Lower lobe of right lung (tissue), 2 donors: ENCODE results near the gene GABRR1. TPM values are rescaled to one million over a fixed set of nuclear protein-coding genes. Genes with fewer than 3 reads are reported as not detected.

Source experiments
- ATAC-seq, 2 donors: fragments of 200-7000 bp; cut with Tn5 transposase; one replicate each; pipeline ENCODE4 v1.9.1; 2020 to 2022; ENCODE audit warnings: mild to moderate bottlenecking in 2 of 2, moderate library complexity in 2 of 2
- DNase-seq: peaks from one replicate; pipeline ENCODE4 v3.0.0-alpha.2; 2020
- H3K27ac ChIP-seq: fragments of 200-600 bp; one replicate; pipeline ENCODE4 v1.8.0; 2022
- H3K27me3 ChIP-seq: fragments of 200-600 bp; one replicate; pipeline ENCODE4 v1.8.0; 2022; ENCODE audit warnings: low read depth
- H3K36me3 ChIP-seq: fragments of 200-600 bp; one replicate; pipeline ENCODE4 v1.8.0; 2022; ENCODE audit warnings: mild to moderate bottlenecking
- H3K4me1 ChIP-seq: fragments of 200-600 bp; one replicate; pipeline ENCODE4 v1.8.0; 2022
- H3K4me3 ChIP-seq: fragments of 200-600 bp; one replicate; pipeline ENCODE4 v1.8.0; 2022; ENCODE audit warnings: mild to moderate bottlenecking
- H3K9me3 ChIP-seq: fragments of 200-600 bp; one replicate; pipeline ENCODE4 v1.8.0; 2022
- intact Hi-C: fragments of 100-400 bp; cut with DNase I; formaldehyde crosslinking; loops from one replicate; pipeline ENCODE4 v1.11.0; 2022
- total RNA-seq: library from RNA; stranded (reverse); fragmentation: NEBNext Ultra II Directional; extraction: Animal tissue kit (Norgen Biotek cat#: 25700); gene quantifications from one replicate; pipeline ENCODE4 v1.2.1, GENCODE V29; 2021
- TF ChIP-seq, protein P1 (sequence below): fragments of 200-600 bp; IDR thresholded peaks from one replicate; pipeline ENCODE4 v1.8.0; 2022; ENCODE audit warnings: antibody characterized with exemption, mild to moderate bottlenecking
- donor health status: DM: no; HTN: yes; CAD: no; lungs with severe emphysema.

Gene GABRR1
- total RNA-seq, 1 donor from 2014 or later: not detected

- DNase-seq: no peak
- TF ChIP-seq, protein P1, sequence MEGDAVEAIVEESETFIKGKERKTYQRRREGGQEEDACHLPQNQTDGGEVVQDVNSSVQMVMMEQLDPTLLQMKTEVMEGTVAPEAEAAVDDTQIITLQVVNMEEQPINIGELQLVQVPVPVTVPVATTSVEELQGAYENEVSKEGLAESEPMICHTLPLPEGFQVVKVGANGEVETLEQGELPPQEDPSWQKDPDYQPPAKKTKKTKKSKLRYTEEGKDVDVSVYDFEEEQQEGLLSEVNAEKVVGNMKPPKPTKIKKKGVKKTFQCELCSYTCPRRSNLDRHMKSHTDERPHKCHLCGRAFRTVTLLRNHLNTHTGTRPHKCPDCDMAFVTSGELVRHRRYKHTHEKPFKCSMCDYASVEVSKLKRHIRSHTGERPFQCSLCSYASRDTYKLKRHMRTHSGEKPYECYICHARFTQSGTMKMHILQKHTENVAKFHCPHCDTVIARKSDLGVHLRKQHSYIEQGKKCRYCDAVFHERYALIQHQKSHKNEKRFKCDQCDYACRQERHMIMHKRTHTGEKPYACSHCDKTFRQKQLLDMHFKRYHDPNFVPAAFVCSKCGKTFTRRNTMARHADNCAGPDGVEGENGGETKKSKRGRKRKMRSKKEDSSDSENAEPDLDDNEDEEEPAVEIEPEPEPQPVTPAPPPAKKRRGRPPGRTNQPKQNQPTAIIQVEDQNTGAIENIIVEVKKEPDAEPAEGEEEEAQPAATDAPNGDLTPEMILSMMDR: no peak
- ATAC-seq: no peak
- no peak overlapping the region for H3K4me3 ChIP-seq
- no peaks in the 10 kb centered on the region for H3K9me3 ChIP-seq
- no peaks in the 10 kb centered on the region for H3K4me1 ChIP-seq
- H3K27me3 ChIP-seq: no peaks in the 10 kb centered on the region
- no peaks in the 10 kb centered on the region for H3K36me3 ChIP-seq
- no peak overlapping the region for H3K27ac ChIP-seq
- intact Hi-C loops: no loop called here
These were observed 747 bp downstream of the GABRR1 start for GRCh38 chr6:89216411-89216810.

DNA sequence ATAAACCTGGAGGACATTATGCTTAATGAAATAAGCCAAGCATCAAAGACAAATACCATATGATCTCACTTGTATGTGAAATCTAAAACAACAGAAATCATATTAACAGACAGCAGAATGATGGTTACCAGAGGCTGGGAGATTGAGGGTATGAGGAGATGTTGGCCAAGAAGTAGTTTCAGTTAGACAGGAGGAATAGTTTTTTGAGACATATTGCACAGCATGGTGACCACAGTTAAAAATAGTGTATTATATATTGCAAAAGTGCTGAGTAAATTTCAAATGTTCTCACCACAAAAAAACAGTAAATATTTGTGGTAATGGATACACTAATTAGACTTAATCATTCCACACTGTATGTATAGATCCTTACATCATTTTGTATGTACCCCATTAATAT lies 1.8 kb downstream of the GABRR1 start:
- Histone ChIP-seq H3K9me3 (no peaks in the 10 kb centered on the region), H3K36me3 (no peaks in the 10 kb centered on the region), H3K27me3 (no peaks in the 10 kb centered on the region), H3K4me3 (no peak overlapping the region), H3K4me1 (no peaks in the 10 kb centered on the region), H3K27ac (no peak overlapping the region)
- ATAC-seq (no peak), DNase-seq (no peak)
- intact Hi-C loops: no loop called here
- TF ChIP-seq, protein P1: no peak

DNA sequence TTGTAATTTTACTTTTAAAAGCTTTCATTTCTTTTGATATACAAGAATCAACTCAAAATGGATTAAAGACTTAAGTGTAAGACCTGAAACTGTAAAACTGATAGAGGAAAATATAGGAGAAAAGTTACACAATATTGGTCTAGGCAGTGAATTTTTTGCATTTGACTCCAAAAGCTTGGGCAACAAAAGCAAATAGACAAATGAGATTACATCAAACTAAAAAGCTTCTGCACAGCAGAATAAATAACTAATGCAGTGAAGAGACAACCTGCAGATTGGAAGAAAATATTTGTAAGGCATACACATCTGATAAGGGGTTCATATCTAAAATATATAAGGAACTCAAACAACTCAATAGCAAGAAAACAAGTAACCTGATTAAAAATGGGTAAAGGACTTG lies 3.0 kb downstream of the GABRR1 start:
- intact Hi-C loops: no loop called here
- H3K9me3 ChIP-seq: no peaks in the 10 kb centered on the region
- TF ChIP-seq, protein P1: no peak
- ATAC-seq (no peak), DNase-seq (no peak)
- no peaks in the 10 kb centered on the region for H3K36me3 ChIP-seq
- no peaks in the 10 kb centered on the region for H3K4me1 ChIP-seq
- no peak overlapping the region for H3K27ac ChIP-seq
- no peaks in the 10 kb centered on the region for H3K27me3 ChIP-seq
- H3K4me3 ChIP-seq: no peak overlapping the region

GRCh38 chr6:89212472-89212871 lies 4.7 kb downstream of the GABRR1 start:
- no peak for ATAC-seq
- intact Hi-C loops: no loop called here

GRCh38 chr6:89209457-89209856 lies 7.7 kb downstream of the GABRR1 start:
- intact Hi-C loops: no loop called here
- Histone ChIP-seq H3K36me3 (no peaks in the 10 kb centered on the region), H3K9me3 (no peaks in the 10 kb centered on the region), H3K27ac (no peak overlapping the region), H3K4me3 (no peak overlapping the region), H3K4me1 (no peaks in the 10 kb centered on the region), H3K27me3 (no peaks in the 10 kb centered on the region)
- DNase-seq: no peak
- TF ChIP-seq, protein P1: no peak
- no peak for ATAC-seq

More at GRCh38 chr6:89212472-89212871, 4.7 kb downstream of the GABRR1 start:
- TF ChIP-seq, protein P1: no peak
- Histone ChIP-seq H3K27me3 (no peaks in the 10 kb centered on the region), H3K27ac (no peak overlapping the region), H3K4me1 (no peaks in the 10 kb centered on the region), H3K4me3 (no peak overlapping the region), H3K9me3 (no peaks in the 10 kb centered on the region), H3K36me3 (no peaks in the 10 kb centered on the region)
- DNase-seq: no peak

DNA sequence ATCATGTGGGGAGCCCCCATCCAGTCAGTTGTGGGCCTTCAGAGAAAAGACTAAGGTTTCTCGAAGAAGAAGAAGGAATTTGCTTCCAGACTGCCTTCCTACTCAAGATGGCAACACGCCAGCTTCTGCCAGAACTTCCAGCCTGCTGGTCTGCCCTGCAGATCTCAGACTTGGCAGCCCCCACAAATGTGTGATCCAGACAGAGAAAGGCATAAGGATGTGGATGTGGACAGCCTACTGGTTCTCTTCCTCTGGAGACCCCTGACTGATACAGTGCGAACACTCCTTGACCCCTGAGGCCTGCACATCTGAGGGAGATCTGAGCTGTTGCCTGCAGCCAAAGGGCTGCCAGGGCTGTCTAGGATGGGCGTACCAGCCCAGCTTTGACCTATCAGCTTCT lies 8.6 kb downstream of the GABRR1 start:
- H3K9me3 ChIP-seq: no peaks in the 10 kb centered on the region
- ATAC-seq (peak in 1 of 2 donors; percentile 21), DNase-seq (no peak)
- no peaks in the 10 kb centered on the region for H3K36me3 ChIP-seq
- no peaks in the 10 kb centered on the region for H3K4me1 ChIP-seq
- H3K27me3 ChIP-seq: no peaks in the 10 kb centered on the region
- intact Hi-C loops: no loop called here
- no peak overlapping the region for H3K27ac ChIP-seq
- no peak overlapping the region for H3K4me3 ChIP-seq
- TF ChIP-seq, protein P1: no peak
